ENCODE results near the gene TNFSF8. TPM values are rescaled to one million over a fixed set of nuclear protein-coding genes. Genes with fewer than 3 reads are reported as not detected.

Gene TNFSF8
- polyA plus RNA-seq, 1 of the 3 experiments (the other 2 are of a cell fraction) = not detected

GRCh38 chr9:114957558-114957957 lies 27.2 kb upstream of the TNFSF8 start:
- POLR2A ChIA-PET = no interaction called here

GRCh38 chr9:114954956-114955582 lies 24.7 kb upstream of the TNFSF8 start:
- no peaks in the 10 kb centered on the region; the same call in none of the 2 replicates for H3K27me3 ChIP-seq (ENCODE audit: insufficient read depth)
- CTCF ChIA-PET = interaction anchor here (0.7 to 2.0 kb wide), 2 partner anchors 14 to 569 kb away, joined by 3 to 4 read pairs; no protein-coding TSS in a partner anchor
- TF ChIP-seq TEAD4 (IDR thresholded peaks at IDR 0.05; ENCODE audit: borderline replicate concordance, insufficient read depth) (no peak), ELF1 (IDR thresholded peaks at IDR 0.05) (no peak), EZH2phosphoT487 (IDR thresholded peaks at IDR 0.05; ENCODE audit: borderline replicate concordance, low read depth) (no peak), REST (IDR thresholded peaks at IDR 0.05; ENCODE audit: low read depth, low read length) (no peak), TCF12 (IDR thresholded peaks at IDR 0.05) (no peak), FOXM1 (IDR thresholded peaks at IDR 0.05; ENCODE audit: low read depth) (no peak)
- TF ChIP-seq, protein P1, sequence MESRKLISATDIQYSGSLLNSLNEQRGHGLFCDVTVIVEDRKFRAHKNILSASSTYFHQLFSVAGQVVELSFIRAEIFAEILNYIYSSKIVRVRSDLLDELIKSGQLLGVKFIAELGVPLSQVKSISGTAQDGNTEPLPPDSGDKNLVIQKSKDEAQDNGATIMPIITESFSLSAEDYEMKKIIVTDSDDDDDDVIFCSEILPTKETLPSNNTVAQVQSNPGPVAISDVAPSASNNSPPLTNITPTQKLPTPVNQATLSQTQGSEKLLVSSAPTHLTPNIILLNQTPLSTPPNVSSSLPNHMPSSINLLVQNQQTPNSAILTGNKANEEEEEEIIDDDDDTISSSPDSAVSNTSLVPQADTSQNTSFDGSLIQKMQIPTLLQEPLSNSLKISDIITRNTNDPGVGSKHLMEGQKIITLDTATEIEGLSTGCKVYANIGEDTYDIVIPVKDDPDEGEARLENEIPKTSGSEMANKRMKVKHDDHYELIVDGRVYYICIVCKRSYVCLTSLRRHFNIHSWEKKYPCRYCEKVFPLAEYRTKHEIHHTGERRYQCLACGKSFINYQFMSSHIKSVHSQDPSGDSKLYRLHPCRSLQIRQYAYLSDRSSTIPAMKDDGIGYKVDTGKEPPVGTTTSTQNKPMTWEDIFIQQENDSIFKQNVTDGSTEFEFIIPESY (IDR thresholded peaks at IDR 0.05; ENCODE audit: borderline replicate concordance, low read depth) = no peak
- TF ChIP-seq, protein P2, sequence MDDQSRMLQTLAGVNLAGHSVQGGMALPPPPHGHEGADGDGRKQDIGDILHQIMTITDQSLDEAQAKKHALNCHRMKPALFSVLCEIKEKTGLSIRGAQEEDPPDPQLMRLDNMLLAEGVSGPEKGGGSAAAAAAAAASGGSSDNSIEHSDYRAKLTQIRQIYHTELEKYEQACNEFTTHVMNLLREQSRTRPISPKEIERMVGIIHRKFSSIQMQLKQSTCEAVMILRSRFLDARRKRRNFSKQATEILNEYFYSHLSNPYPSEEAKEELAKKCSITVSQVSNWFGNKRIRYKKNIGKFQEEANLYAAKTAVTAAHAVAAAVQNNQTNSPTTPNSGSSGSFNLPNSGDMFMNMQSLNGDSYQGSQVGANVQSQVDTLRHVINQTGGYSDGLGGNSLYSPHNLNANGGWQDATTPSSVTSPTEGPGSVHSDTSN (IDR thresholded peaks at IDR 0.05) = no peak

More at GRCh38 chr9:114957558-114957957, 27.2 kb upstream of the TNFSF8 start:
- Histone ChIP-seq H2AFZ (ENCODE audit: low read depth) (no peak overlapping the region), H3K27me3 (ENCODE audit: insufficient read depth) (no peaks in the 10 kb centered on the region; the same call in 1 of the 2 replicates), H3K36me3 (replicated peaks in 1 of 2; ENCODE audit: control insufficient read depth in 1 of 2, insufficient read depth in 2 of 2, low read length in 1 of 2) (no peaks in the 10 kb centered on the region), H3K9me3 (0 out of 2 replicates have a peak, but pooled peaks cover 4% of the 10 kb centered on the region), H4K20me1 (ENCODE audit: insufficient read depth) (no peaks in the 10 kb centered on the region), H3K9ac (no peak overlapping the region), H3K27ac (ENCODE audit: low read depth in 2 of 2, low read length in 1 of 2) (no peak overlapping the region), H3K4me3 (ENCODE audit: low read depth in 2 of 2, low read length in 1 of 2) (no peak overlapping the region), H3F3A (replicated peaks; ENCODE audit: insufficient read depth) (no peaks in the 10 kb centered on the region), H3K4me1 (ENCODE audit: control insufficient read depth in 1 of 2, insufficient read depth in 2 of 2, low read depth in 1 of 2, low read length in 1 of 2) (no peaks in the 10 kb centered on the region; a peak in 2 of 4 replicates), H3K9me2 (no peaks in the 10 kb centered on the region), H3K79me2 (ENCODE audit: insufficient read depth) (no peaks in the 10 kb centered on the region), H3K4me2 (no peak overlapping the region)
- WGBS (ENCODE audit: low lambda C conversion rate) = 35% methylated on average over 3 of the region's 3 CpGs
- TF ChIP-seq REST (IDR thresholded peaks at IDR 0.05; ENCODE audit: low read depth, low read length) (no peak), RXRA (IDR thresholded peaks at IDR 0.05; ENCODE audit: borderline replicate concordance, low read depth) (no peak), POLR2AphosphoS5 (IDR thresholded peaks at IDR 0.05; ENCODE audit: low read depth, low read length) (no peak)
- CTCF ChIA-PET = no interaction called here
- no peak for DNase-seq

More at GRCh38 chr9:114954956-114955582, 24.7 kb upstream of the TNFSF8 start:
- no peaks in the 10 kb centered on the region; a peak in 2 of 4 replicates for H3K4me1 ChIP-seq (ENCODE audit: control insufficient read depth in 1 of 2, insufficient read depth in 2 of 2, low read depth in 1 of 2, low read length in 1 of 2)
- no peak overlapping the region for H3K27ac ChIP-seq (ENCODE audit: low read depth in 2 of 2, low read length in 1 of 2)
- no peak overlapping the region for H3K9ac ChIP-seq
- no peak overlapping the region for H2AFZ ChIP-seq (ENCODE audit: low read depth)
- no peaks in the 10 kb centered on the region for H3F3A ChIP-seq (replicated peaks; ENCODE audit: insufficient read depth)
- H4K20me1 ChIP-seq (ENCODE audit: insufficient read depth) = no peaks in the 10 kb centered on the region
- H3K79me2 ChIP-seq (ENCODE audit: insufficient read depth) = no peaks in the 10 kb centered on the region
- WGBS (ENCODE audit: low lambda C conversion rate) = 32% methylated on average over 5 of the region's 5 CpGs
- H3K4me2 ChIP-seq = no peak overlapping the region
- POLR2A ChIA-PET = no interaction called here
- no peak for DNase-seq
- no peak overlapping the region for H3K4me3 ChIP-seq (ENCODE audit: low read depth in 2 of 2, low read length in 1 of 2)
- no peaks in the 10 kb centered on the region for H3K9me3 ChIP-seq
- H3K9me2 ChIP-seq = no peaks in the 10 kb centered on the region
- H3K36me3 ChIP-seq (replicated peaks in 1 of 2; ENCODE audit: control insufficient read depth in 1 of 2, insufficient read depth in 2 of 2, low read length in 1 of 2) = no peaks in the 10 kb centered on the region

All from SK-N-SH (cell line).